ENCODE results near the gene NDUFB6.
"Not testable (repeated sequence)": the region's sequence is repeated elsewhere in the genome, so short reads cannot be mapped to it uniquely, and the experiment has no call there.

The NDUFB6 gene

GRCh38 chr9:32524558-32524891 lies 48.4 kb downstream of the NDUFB6 start:
- DNase-seq (ENCODE audit: low read depth): not testable (repeated sequence)

- no peak for DNase-seq (ENCODE audit: low read depth)
These were observed 49.0 kb downstream of the NDUFB6 start for GRCh38 chr9:32523910-32524309.

DNA sequence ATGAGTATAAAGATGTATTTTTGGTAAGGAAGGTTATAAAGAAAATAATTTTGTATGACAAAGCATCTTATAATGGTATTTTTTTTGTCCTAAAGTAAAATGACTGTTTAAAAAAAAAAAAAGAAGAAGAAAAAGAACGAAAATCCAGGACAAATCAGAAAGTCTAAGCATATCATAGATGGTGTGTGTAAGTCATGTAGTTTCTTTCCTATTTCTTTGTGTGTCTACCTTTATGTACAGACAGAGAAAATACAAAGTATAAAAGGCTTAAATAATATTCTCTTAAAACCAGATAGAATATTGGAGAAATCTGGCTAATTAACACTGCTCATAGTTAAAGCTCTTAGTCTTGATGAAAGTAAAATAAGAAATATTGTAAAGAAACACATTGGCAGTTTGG lies 54.7 kb downstream of the NDUFB6 start:
- no peak for DNase-seq (ENCODE audit: low read depth)

GRCh38 chr9:32516241-32516640 lies 56.7 kb downstream of the NDUFB6 start:
- DNase-seq (ENCODE audit: low read depth): no peak

GRCh38 chr9:32508728-32509127 lies 64.2 kb downstream of the NDUFB6 start:
- DNase-seq (ENCODE audit: low read depth): no peak

- no peak for DNase-seq (ENCODE audit: low read depth)
These were observed 70.0 kb downstream of the NDUFB6 start for GRCh38 chr9:32503008-32503407.

Data from activated T-helper 9 cell treated with anti-CD3 and anti-CD28 coated beads, Interleukin-2, amount 50 U/mL, for 16 hours (primary cell).